Adrenal gland (tissue), 12 donors: ENCODE results near the gene ANXA10. TPM values are rescaled to one million over a fixed set of nuclear protein-coding genes. Genes with fewer than 3 reads are reported as not detected.
A peak's percentile ranks its signal among the peaks of the same experiment; 100 is the strongest.

Experiments used
- DNase-seq, 7 donors: peaks; one replicate each; pipeline ENCODE4 v3.0.0-alpha.2; 2019 to 2020
- H3K27ac ChIP-seq, 5 donors: fragments of 200-600 bp; sonication (generic) in 4 of 5; 1 replicate in 3 of 5; 2 replicates in 2 of 5; pipeline versions ENCODE4 v1.5.1 to v1.8.0; 2016 to 2020; ENCODE audit warnings: mild to moderate bottlenecking in 1 of 5
- H3K27me3 ChIP-seq: fragments of 200-600 bp; 2 replicates; pipeline ENCODE4 v1.8.0; 2021
- H3K36me3 ChIP-seq, 2 donors: fragments of 200-600 bp; replicated peaks in 1 of 2; 1 replicate in 1 of 2; 2 replicates in 1 of 2; pipeline versions ENCODE4 v1.5.1 to v1.8.0; 2018 to 2022
- H3K4me1 ChIP-seq, 2 donors: fragments of 200-600 bp; replicated peaks in 1 of 2; 1 replicate in 1 of 2; 2 replicates in 1 of 2; pipeline versions ENCODE4 v1.5.1 to v1.8.0; 2018 to 2021
- H3K4me3 ChIP-seq, 4 donors: fragments of 200-600 bp; sonication (generic) in 3 of 4; one replicate each; pipeline ENCODE4 v1.5.1; 2016 to 2018
- H3K9me3 ChIP-seq, 3 donors: fragments of 200-600 bp; sonication (generic) in 1 of 3; replicated peaks in 1 of 3; 1 replicate in 2 of 3; 2 replicates in 1 of 3; pipeline versions ENCODE4 v1.5.1 to v1.8.0; 2016 to 2021
- CTCF ChIP-seq, 6 experiments: fragments of 450-650 bp in 4 of 6; fragments of 200-600 bp in 2 of 6; sonication (generic) in 1 of 6; IDR thresholded peaks; 1 replicate in 5 of 6; 2 replicates in 1 of 6; pipeline versions ENCODE4 v1.5.1 to v1.8.0; 2016 to 2021; ENCODE audit warnings: antibody characterized with exemption in 6 of 6, mild to moderate bottlenecking in 2 of 6, moderate library complexity in 1 of 6
- POLR2A ChIP-seq, 2 donors: fragments of 450-650 bp; IDR thresholded peaks; one replicate each; pipeline ENCODE4 v1.6.1; 2017; ENCODE audit warnings: antibody characterized with exemption in 2 of 2, mild to moderate bottlenecking in 2 of 2, moderate library complexity in 1 of 2
- whole genome bisulfite sequencing, 4 donors: extraction: QIAGEN DNeasy Blood & Tissue Kit in 2 of 4; methylation state at CpG; one replicate each; pipeline versions ENCODE4 v1.1.5 to v1.1.7; 2013 to 2017; 5-methylcytosine and 5-hydroxymethylcytosine counted together
- intact Hi-C, 2 donors: fragments of 100-400 bp; cut with DNase I; formaldehyde crosslinking; loops; one replicate each; pipeline versions ENCODE4 v1.14.1 to v1.15.0; 2022 to 2023
- polyA plus RNA-seq, 3 donors: library from polyadenylated mRNA; stranded (reverse); fragments of 200-250 nt in 2 of 3; fragments of 350-450 nt in 1 of 3; fragmentation: Illumina TruSeq in 1 of 3; extraction: RNeasy Lipid Tissue Mini Kit (QIAGEN cat#74804) in 1 of 3; gene quantifications; one replicate each; pipeline ENCODE4 v1.2.3, GENCODE V29; 2013 to 2014
- total RNA-seq, 9 donors: library from RNA; depleted of rRNA in 4 of 9; stranded (reverse); fragments of >200 nt in 4 of 9; fragments of 120-200 nt in 1 of 9; fragmentation: NEBNext Ultra II Directional in 1 of 9; extraction: Animal tissue kit (Norgen Biotek cat#: 25700) in 1 of 9; gene quantifications; one replicate each; pipeline versions ENCODE4 v1.1.0 to v1.2.4, GENCODE V29; 2013 to 2023
- donor health status: healthy with polysubstance abuse.
- donor health status: Bipolar disorder and iron deficiency.
- donor health status: DM: yes; HTN: yes; CAD: no.
- donor health status: DM: no; HTN: no; CAD: no.
- donor health status: DM: no; HTN: no; CAD: no.
- donor health status: DM: yes; HTN: yes; CAD: no.

ANXA10 gene
- total and polyA plus RNA-seq, 12 donors: 0.17 TPM; not detected in 11

GRCh38 chr4:168150420-168151050, 58.2 kb downstream of the ANXA10 start:
- Histone ChIP-seq H3K4me3 (no peak overlapping the region), H3K36me3 (no peaks in the 10 kb centered on the region), H3K4me1 (no peaks in the 10 kb centered on the region), H3K9me3 (no peaks in the 10 kb centered on the region), H3K27me3 (no peaks in the 10 kb centered on the region), H3K27ac (no peak overlapping the region)
- intact Hi-C loops: no loop called here
- 81 to 87% (median 84%) methylated on average over 6 of the region's 6 CpGs for WGBS, 4 donors
- DNase-seq: no peak
- TF ChIP-seq POLR2A (IDR thresholded peaks at IDR 0.05): no peak
- TF ChIP-seq CTCF (IDR thresholded peaks at IDR 0.05): no peak

- Histone ChIP-seq H3K4me1 (no peaks in the 10 kb centered on the region), H3K4me3 (no peak overlapping the region), H3K27me3 (no peaks in the 10 kb centered on the region), H3K27ac (no peak overlapping the region), H3K9me3 (no peaks in the 10 kb centered on the region), H3K36me3 (no peaks in the 10 kb centered on the region)
- TF ChIP-seq POLR2A (IDR thresholded peaks at IDR 0.05): no peak
- no peak for TF ChIP-seq CTCF (IDR thresholded peaks at IDR 0.05)
- DNase-seq: no peak
- intact Hi-C loops: no loop called here
- 73 to 85% (median 79%) methylated on average over 3 of the region's 3 CpGs for WGBS, 4 donors
Observed at GRCh38 chr4:168151327-168151726, 59.0 kb downstream of the ANXA10 start.

DNA sequence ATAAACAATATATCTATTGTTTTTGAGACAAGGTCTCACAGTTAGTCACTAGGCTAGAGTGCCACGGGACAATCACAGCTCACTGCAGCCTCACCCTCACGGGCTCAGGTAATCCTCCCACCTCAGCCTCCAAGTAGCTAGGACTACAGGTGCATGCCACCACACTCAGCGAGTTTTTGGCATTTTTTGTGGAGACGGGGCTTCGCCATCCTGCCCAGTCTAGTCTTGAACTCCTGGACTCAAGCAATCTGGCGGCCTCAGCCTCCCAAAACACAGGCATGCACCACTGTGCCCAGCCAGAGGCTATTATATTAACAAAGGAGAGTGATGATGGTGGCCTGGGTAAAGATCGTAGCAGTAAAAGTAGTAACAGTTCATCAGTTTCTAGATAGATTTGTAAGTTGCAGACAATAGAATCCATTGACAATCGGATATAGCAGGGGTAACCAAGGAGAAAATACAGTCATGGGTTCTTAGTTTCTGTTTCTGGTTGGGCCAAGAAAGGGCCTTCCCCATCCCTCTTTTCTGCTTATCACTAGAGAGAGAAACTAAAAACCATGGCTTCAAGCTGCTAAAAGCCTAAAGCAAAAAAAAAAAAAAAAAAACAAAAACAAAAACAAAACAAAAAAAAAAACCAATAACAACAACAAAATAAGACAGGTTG, 60.6 kb downstream of the ANXA10 start:
- Histone ChIP-seq H3K27ac (no peak overlapping the region), H3K27me3 (no peaks in the 10 kb centered on the region), H3K9me3 (no peaks in the 10 kb centered on the region), H3K36me3 (no peaks in the 10 kb centered on the region), H3K4me1 (no peaks in the 10 kb centered on the region), H3K4me3 (peak overlapping the region in 1 of 4 donors; percentile 55)
- no peak for TF ChIP-seq POLR2A (IDR thresholded peaks at IDR 0.05)
- no peak for TF ChIP-seq CTCF (IDR thresholded peaks at IDR 0.05)
- no peak for DNase-seq
- intact Hi-C loops: no loop called here
- WGBS, 4 donors: 80 to 91% (median 87%) methylated on average over 8 of the region's 8 CpGs

DNA sequence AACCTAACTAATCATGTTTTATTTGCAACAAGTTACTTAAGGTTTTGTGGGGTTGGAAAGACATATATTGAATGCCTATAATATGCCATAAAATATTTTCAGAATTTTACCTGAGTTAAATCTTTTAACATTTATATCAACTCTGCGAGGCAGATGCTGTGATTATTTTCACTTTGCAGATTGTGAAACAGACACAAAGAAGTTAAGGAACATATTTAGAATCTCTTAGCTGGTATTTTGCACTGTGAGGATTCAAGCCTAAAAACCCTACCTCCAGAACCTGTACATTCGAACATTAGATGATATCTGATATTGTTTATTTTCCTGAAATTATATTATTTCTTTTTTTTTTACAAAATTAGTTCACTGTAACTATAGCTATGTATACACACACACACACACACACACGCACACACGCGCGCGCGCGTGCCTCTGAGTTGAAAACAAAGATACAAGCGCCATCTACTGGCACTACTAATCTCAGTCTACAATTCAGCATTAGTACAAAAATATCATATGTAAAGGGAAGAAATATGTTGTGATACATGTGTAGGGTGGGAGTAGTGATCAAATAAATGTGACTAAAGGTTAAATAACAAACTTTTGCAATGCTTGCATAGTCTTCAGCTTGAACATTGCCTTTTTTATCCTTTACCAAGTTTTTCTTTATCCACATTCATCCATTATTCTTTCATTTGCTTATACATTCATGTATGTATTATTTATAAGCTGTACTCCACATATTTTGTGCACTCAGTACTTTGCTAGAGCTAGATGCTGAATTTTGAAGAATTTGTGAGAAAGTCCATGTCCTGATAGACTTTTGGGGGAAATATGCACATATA, 61.5 kb downstream of the ANXA10 start:
- Histone ChIP-seq H3K27ac (no peak overlapping the region), H3K27me3 (no peaks in the 10 kb centered on the region), H3K9me3 (no peaks in the 10 kb centered on the region), H3K4me1 (no peaks in the 10 kb centered on the region), H3K4me3 (peak overlapping the region in 2 of 4 donors; percentile 16 to 55), H3K36me3 (no peaks in the 10 kb centered on the region)
- 2 to 3% (median 2%) methylated on average over 10 of the region's 10 CpGs for WGBS, 4 donors
- intact Hi-C loops: no loop called here
- TF ChIP-seq CTCF (IDR thresholded peaks at IDR 0.05): peak; percentile 25 to 63 (median 43)
- TF ChIP-seq POLR2A (IDR thresholded peaks at IDR 0.05): no peak
- DNase-seq: peak; percentile 52 to 78 (median 73)
